Panc1 (cell line): ENCODE data around the gene LIPA.

ENCODE experiments used
- POLR2AphosphoS5 ChIP-seq: IDR thresholded peaks from 2 replicates; pipeline ENCODE4 v1.6.1; 2012; ENCODE audit warnings: mild to moderate bottlenecking, low read depth, low read length, moderate library complexity
- REST ChIP-seq, 2 experiments: IDR thresholded peaks; 2 replicates each; pipeline ENCODE4 v1.6.1; 2011 to 2012; ENCODE audit warnings: low read depth in 2 of 2, control low read depth in 1 of 2, low read length in 1 of 2, mild to moderate bottlenecking in 1 of 2, moderate library complexity in 1 of 2; ENCODE audit not compliant: insufficient read depth in 1 of 2
- SIN3A ChIP-seq: IDR thresholded peaks from 2 replicates; pipeline ENCODE4 v1.6.1; 2012; ENCODE audit warnings: low read depth, mild to moderate bottlenecking, low read length, moderate library complexity, borderline replicate concordance; ENCODE audit not compliant: insufficient read depth
- TF ChIP-seq, protein P1 (sequence below): fragments of 450-650 bp; IDR thresholded peaks from 2 replicates; pipeline ENCODE4 v1.5.1; 2017; ENCODE audit warnings: mild to moderate bottlenecking

- TF ChIP-seq, protein P1, sequence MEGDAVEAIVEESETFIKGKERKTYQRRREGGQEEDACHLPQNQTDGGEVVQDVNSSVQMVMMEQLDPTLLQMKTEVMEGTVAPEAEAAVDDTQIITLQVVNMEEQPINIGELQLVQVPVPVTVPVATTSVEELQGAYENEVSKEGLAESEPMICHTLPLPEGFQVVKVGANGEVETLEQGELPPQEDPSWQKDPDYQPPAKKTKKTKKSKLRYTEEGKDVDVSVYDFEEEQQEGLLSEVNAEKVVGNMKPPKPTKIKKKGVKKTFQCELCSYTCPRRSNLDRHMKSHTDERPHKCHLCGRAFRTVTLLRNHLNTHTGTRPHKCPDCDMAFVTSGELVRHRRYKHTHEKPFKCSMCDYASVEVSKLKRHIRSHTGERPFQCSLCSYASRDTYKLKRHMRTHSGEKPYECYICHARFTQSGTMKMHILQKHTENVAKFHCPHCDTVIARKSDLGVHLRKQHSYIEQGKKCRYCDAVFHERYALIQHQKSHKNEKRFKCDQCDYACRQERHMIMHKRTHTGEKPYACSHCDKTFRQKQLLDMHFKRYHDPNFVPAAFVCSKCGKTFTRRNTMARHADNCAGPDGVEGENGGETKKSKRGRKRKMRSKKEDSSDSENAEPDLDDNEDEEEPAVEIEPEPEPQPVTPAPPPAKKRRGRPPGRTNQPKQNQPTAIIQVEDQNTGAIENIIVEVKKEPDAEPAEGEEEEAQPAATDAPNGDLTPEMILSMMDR, result no peak
- no peak for TF ChIP-seq POLR2AphosphoS5
- no peak for TF ChIP-seq REST (IDR thresholded peaks at IDR 0.05; ENCODE audit: insufficient read depth in 1 of 2, low read depth in 2 of 2, low read length in 1 of 2)
- no peak for TF ChIP-seq SIN3A
Measured at GRCh38 chr10:89183571-89183970, 68.0 kb downstream of the LIPA start.
